Stimulated activated CD8-positive, alpha-beta memory T cell treated with anti-CD3 and anti-CD28 coated beads, Interleukin-15, amount 100 ng/mL, for 1 hour (primary cell): ENCODE measurements around the gene ADNP2.

Experiments
- DNase-seq: peaks from one replicate; pipeline ENCODE4 v3.0.0-alpha.2; 2020; ENCODE audit warnings: low read depth

ADNP2 gene

GRCh38 chr18:80105369-80106167 is 3.5 kb upstream of the ADNP2 start:
- no peak for DNase-seq

DNA sequence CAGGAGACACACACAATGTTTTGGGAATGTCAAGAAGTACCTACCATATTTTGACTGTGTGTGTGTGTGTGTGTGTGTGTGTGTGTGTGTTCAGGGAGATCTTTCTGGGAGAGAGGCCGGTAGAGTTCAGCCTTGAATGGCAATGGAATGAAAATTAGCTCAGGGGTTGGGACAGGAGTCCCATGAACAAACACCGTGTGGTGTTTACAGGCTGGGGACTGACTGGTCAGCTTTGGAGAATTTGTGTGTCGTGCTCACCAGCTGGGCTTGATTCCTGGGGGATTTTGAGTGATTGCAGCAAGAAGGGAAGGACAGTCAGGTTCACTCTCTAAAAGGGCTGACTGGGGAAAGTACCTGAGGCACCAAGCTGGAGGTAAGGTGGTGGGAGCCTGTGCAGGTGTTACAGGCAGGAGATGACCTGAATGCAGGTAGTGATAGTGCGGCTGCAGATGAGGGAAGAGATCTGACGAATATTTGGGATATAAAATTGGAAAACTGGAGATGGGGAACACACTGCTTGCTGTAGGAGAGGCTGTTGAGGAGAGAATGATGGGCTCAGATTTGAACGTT is 2.5 kb upstream of the ADNP2 start:
- no peak for DNase-seq

DNA sequence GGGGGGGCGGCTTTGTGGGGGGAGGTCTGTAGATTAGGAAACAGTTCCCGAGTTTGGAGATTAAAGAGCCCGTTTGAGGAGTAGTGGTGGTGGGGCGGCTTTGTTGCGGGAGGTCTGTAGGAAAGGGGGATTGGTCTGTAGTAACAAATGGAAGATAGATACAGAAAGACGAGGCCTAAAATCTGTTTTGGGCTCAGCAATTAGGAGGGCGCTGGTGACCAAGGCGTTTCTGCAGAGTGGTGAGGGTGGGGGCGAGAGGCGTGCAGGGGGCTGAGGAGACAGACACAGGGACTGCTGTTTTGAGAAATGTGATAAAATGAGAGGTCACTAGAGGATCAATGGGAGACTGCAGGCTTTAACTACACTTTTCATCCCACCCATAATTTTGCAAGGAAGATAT is 1.6 kb upstream of the ADNP2 start:
- DNase-seq: no peak

- DNase-seq: no peak
Observed at GRCh38 chr18:80108121-80108536, 933 bp upstream of the ADNP2 start.

- DNase-seq: peak; percentile 4
Observed at GRCh38 chr18:80109676-80110078, 615 bp downstream of the ADNP2 start.

DNA sequence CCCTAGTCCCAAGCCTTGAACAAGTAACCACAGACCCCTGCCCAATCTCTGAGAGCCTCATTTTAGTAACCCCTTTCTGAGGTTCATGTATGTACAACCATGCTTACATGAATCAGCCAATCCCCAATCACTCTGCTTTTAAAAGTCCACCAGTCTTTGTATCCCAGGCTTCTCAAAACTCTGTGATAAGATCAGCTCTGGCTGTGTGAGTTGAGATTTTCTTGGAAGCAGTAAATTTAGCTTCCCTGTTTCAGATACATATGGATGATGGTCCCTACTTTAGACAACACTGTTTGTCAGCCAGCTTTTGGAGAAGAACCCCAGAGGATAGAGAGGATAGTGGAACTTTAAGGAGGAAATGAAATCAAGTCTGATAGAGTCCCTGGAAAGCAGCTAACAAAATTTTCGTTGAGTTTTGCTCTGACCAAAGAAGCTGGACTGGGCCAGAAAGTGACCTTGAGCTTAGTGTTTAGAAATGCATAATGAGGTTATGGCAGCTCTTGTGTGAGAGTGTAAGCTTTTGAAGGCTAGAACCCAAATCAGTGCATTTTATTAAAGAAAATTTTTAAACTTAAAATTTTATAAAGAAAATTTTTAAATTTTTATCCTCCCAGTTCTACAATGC is 3.7 kb downstream of the ADNP2 start:
- no peak for DNase-seq

- DNase-seq: no peak
Observed at GRCh38 chr18:80115035-80115434, 6.0 kb downstream of the ADNP2 start.

GRCh38 chr18:80119111-80119510 is 10.0 kb downstream of the ADNP2 start:
- no peak for DNase-seq

- DNase-seq: no peak
Observed at GRCh38 chr18:80120932-80121331, 11.9 kb downstream of the ADNP2 start.

DNA sequence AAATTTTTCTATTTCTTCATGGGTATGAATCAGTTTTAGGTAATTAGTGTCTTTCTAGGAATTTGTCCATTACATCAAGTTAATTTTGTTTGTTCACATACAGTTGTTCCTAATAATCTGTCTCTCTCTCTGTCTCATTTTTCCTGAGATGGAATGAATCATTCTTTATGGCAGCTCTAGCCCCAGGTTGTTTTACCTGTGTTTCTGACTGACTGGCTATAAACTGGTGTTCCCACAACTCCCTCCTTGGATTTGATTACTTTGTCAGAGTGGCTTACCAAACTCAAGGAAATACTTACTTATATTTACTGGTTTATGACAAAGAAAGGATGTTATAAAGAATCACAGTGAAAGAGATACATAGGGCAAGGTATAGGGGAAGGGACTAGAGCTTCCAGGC is 15.1 kb downstream of the ADNP2 start:
- no peak for DNase-seq

GRCh38 chr18:80126797-80127196 is 17.7 kb downstream of the ADNP2 start:
- DNase-seq: no peak

- no peak for DNase-seq
Observed at GRCh38 chr18:80127635-80128034, 18.6 kb downstream of the ADNP2 start.

DNA sequence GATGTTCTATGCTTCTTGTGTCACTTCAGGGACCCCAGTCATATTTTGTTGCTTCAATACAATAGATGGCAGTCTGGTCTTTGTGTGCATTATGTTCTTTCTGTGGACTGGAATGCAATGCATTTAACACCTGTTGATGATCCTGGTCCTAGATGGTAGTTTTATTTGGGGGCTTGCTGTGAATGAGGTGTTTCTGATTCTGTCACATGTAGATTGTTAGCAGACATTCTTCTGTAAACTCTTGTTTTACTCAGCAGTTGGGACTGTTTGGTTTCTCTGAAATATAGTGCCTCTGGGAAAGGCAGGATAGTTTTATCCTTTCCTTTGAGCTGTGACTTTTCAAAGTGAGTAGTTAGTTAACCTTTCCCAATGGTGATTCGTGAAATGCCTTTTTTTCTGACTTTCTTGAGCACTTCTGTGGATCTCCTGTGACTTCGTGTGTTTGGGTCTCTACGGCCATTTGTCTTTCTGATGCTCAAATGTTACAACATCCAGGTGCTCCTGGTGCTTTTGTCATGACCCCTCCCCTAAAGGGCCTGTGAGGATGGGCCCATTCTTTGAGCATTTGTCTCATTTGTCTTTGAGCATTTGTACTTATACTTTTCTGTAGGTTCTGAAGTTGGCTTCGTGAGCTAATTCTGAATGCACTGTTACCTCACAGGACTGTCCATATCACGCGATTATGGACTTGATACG is 20.8 kb downstream of the ADNP2 start:
- no peak for DNase-seq

DNA sequence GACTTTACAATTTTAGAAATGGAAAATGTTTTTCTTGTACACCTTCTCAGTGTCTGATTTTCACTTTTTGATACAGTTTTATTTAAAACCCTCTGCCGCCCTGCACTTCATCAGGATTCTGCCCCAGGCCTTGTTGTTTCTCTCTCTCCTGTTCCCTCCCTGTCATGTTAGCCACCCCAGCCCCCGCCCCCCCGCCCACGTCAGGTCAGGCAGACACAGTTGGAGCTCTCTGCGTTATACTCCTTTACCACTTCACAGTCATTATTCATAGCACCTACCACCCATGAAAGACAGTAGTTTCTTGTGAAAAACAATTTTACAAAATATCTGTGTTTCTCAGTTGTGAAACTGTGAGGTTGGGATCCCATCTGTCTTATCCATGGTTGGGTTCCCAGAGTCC is 21.5 kb downstream of the ADNP2 start:
- DNase-seq: no peak

DNA sequence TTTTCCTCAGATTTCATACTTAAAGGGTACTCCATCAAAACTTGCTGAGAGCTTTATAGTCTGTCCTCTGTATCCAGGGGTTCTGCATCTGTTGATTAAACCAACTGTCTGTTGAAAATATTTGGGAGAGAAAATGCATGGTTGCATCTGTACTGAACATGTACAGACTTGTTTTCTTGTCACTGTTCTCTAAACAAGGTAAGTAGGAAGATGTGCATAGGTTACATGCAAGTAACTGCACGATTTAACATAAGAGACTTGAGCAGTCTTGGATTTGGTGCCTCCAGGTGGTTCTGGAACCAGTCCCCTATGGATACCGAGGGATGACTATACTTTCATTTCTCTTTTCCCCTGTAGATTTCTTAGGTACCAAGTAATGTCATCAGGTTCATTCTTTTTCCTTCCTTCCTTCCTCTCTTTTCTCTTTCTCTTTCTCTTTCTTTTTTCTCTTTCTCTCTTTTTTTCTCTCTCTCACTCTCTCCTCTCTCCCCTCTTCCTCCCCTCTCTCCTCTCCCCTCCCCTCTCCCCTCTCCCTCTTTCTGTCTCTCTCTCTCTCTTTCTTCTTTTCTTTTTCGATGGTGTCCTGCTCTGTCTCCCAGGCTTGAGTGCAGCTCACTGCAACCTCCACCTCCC is 23.2 kb downstream of the ADNP2 start:
- DNase-seq: no peak

- no peak for DNase-seq
Observed at GRCh38 chr18:80133124-80133523, 24.1 kb downstream of the ADNP2 start.

- no peak for DNase-seq
Observed at GRCh38 chr18:80135136-80135535, 26.1 kb downstream of the ADNP2 start.

DNA sequence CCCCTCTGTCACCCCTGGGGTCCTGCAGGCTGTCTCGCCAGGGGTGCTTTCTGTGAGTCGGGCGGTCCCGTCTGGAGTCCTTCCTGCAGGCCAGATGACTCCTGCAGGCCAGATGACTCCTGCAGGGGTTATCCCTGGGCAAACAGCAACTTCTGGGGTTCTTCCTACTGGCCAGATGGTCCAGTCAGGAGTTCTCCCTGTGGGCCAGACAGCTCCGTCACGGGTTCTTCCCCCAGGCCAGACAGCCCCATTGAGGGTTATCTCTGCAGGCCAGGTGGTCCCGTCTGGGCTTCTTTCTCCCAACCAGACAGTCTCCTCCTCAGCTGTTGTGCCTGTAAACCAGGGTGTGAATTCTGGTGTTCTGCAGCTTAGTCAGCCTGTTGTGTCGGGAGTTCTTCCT is 27.6 kb downstream of the ADNP2 start:
- DNase-seq: no peak

DNA sequence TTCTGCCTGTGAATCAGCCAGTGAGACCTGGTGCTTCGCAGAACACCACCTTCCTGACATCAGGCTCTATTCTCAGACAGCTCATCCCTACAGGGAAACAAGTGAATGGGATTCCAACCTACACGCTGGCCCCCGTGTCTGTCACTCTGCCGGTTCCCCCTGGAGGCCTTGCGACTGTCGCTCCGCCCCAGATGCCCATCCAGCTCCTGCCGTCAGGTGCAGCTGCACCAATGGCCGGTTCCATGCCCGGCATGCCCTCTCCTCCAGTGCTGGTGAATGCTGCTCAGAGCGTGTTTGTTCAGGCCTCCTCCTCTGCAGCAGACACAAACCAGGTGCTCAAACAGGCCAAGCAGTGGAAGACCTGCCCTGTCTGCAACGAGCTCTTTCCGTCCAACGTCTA is 28.1 kb downstream of the ADNP2 start:
- no peak for DNase-seq

- no peak for DNase-seq
Observed at GRCh38 chr18:80137976-80138375, 28.9 kb downstream of the ADNP2 start.

DNA sequence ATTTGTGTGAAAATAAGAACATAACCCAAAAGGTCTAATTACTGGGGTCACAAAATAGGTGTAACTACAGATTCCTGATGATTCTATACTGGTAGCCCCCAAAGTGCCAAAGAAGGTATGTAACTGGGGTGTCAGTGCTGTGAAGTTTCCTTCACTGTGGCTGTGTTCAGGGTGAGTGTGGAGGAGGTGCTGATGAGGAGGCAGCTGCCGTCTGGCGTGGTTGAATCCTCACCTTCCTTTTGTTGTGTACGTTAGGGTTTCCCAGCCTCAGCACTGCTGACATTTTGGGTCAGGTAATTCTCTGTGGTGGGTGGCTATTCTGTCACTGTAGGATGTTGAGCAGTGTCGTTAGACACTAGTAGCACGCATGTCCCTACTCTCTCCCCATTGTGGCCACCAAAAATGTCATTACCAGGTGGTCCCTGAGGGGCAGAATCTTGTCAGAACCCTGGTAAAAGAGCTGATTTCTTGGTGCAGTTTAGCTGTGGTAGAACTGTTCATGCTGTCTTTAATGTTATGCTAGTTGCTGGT is 31.5 kb downstream of the ADNP2 start:
- no peak for DNase-seq

- no peak for DNase-seq
Observed at GRCh38 chr18:80143881-80144280, 34.8 kb downstream of the ADNP2 start.
